H1 (cell line): ENCODE results near the gene ZNF609. TPM values are rescaled to one million over a fixed set of nuclear protein-coding genes. Genes with fewer than 3 reads are reported as not detected.
A peak's percentile ranks its signal among the peaks of the same experiment; 100 is the strongest.

Experiments
- CTCF ChIA-PET: fragments of 300-600 bp; sonication (Branson Sonifier 250); formaldehyde crosslinking; loops from one replicate; lab custom pipeline; 2021; ENCODE audit not compliant: partially characterized antibody; lab: Charles Lee
- POLR2A ChIA-PET: fragments of 300-600 bp; sonication (Branson Sonifier 250); formaldehyde crosslinking; loops from one replicate; lab custom pipeline; 2021; ENCODE audit warnings: inconsistent platforms; ENCODE audit not compliant: partially characterized antibody; lab: Charles Lee
- DNase-seq, 2 experiments: peaks; one replicate each; pipeline versions ENCODE4 v3.0.0 to v3.0.0-alpha.2; 2010 to 2022; ENCODE audit warnings: low spot score in 2 of 2, low read depth in 1 of 2, mixed read lengths in 1 of 2
- FAIRE-seq: peaks from 2 replicates; lab custom pipeline; 2011; peaks lifted over from hg19 to GRCh38; lab: Jason Lieb, UNC
- H2AFZ ChIP-seq: 2 replicates; pipeline ENCODE4 v1.8.1; 2012; ENCODE audit warnings: low read length, inconsistent platforms
- H2AK5ac ChIP-seq: 2 replicates; pipeline ENCODE4 v1.6.1; 2013; ENCODE audit warnings: low read depth, low read length
- H2BK120ac ChIP-seq: replicated peaks from 2 replicates; pipeline ENCODE3; 2013; ENCODE audit warnings: low read depth, low read length, inconsistent platforms
- H2BK12ac ChIP-seq: 2 replicates; pipeline ENCODE4 v1.6.1; 2013; ENCODE audit warnings: low read depth, low read length
- H2BK15ac ChIP-seq: 2 replicates; pipeline ENCODE4 v1.6.1; 2013; ENCODE audit warnings: low read length
- H2BK20ac ChIP-seq: 2 replicates; pipeline ENCODE4 v1.6.1; 2013; ENCODE audit warnings: low read length
- H2BK5ac ChIP-seq: 2 replicates; pipeline ENCODE4 v1.6.1; 2013; ENCODE audit warnings: low read depth, low read length
- H3K14ac ChIP-seq: 2 replicates; pipeline ENCODE4 v1.6.1; 2013; ENCODE audit warnings: inconsistent platforms; ENCODE audit not compliant: insufficient read length
- H3K18ac ChIP-seq: 2 replicates; pipeline ENCODE4 v1.6.1; 2013; ENCODE audit warnings: low read length; ENCODE audit errors: extremely low read depth
- H3K23ac ChIP-seq: 2 replicates; pipeline ENCODE4 v1.6.1; 2013; ENCODE audit warnings: inconsistent platforms; ENCODE audit not compliant: insufficient read length
- H3K23me2 ChIP-seq: 2 replicates; pipeline ENCODE4 v1.6.1; 2013; ENCODE audit warnings: low read depth, low read length
- H3K27ac ChIP-seq: 2 replicates; pipeline ENCODE4 v1.6.1; 2011; ENCODE audit warnings: low read depth, low read length, inconsistent platforms
- H3K27me3 ChIP-seq, 4 experiments: replicated peaks in 1 of 4; 1 replicate in 1 of 4; 2 replicates in 3 of 4; pipeline versions ENCODE4 v1.6.1 to v1.8.1; 2011 to 2013; ENCODE audit warnings: low read length in 3 of 4, mild to moderate bottlenecking in 3 of 4, inconsistent platforms in 2 of 4, mixed read lengths in 2 of 4, moderate library complexity in 1 of 4; ENCODE audit not compliant: control insufficient read depth in 3 of 4, insufficient read depth in 3 of 4; ENCODE audit errors: extremely low read depth in 1 of 4
- H3K36me3 ChIP-seq, 4 experiments: 2 replicates each; pipeline versions ENCODE4 v1.6.1 to v1.8.1; 2011 to 2013; ENCODE audit warnings: mild to moderate bottlenecking in 4 of 4, low read length in 3 of 4, moderate library complexity in 2 of 4, control low read depth in 1 of 4, inconsistent platforms in 1 of 4; ENCODE audit not compliant: insufficient read depth in 4 of 4, control insufficient read depth in 2 of 4
- H3K4ac ChIP-seq: replicated peaks from 2 replicates; pipeline ENCODE3; 2013; ENCODE audit warnings: low read length, low read depth, mixed read lengths, inconsistent platforms; ENCODE audit not compliant: insufficient read length
- H3K4me1 ChIP-seq, 4 experiments: replicated peaks in 1 of 4; 1 replicate in 1 of 4; 2 replicates in 3 of 4; pipeline versions ENCODE4 v1.6.1 to v1.8.1; 2011 to 2013; ENCODE audit warnings: low read length in 3 of 4, inconsistent platforms in 2 of 4, mixed read lengths in 1 of 4; ENCODE audit not compliant: insufficient read depth in 4 of 4, control insufficient read depth in 3 of 4
- H3K4me2 ChIP-seq, 2 experiments: 2 replicates each; pipeline versions ENCODE4 v1.6.1 to v1.8.1; 2011 to 2013; ENCODE audit warnings: low read depth in 2 of 2, low read length in 2 of 2, control low read depth in 1 of 2, inconsistent platforms in 1 of 2, mild to moderate bottlenecking in 1 of 2; ENCODE audit not compliant: insufficient read depth in 1 of 2
- H3K4me3 ChIP-seq, 4 experiments: fragments of 200-600, 300-600 bp in 1 of 4; sonication (generic), shearing (Covaris generic), sonication (Bioruptor Twin) in 1 of 4; 2 replicates each; pipeline versions ENCODE4 v1.5.1 to v1.8.1; 2011 to 2016; ENCODE audit warnings: low read length in 4 of 4, low read depth in 3 of 4, control low read depth in 2 of 4, inconsistent platforms in 2 of 4, mild to moderate bottlenecking in 2 of 4, mixed read lengths in 1 of 4, moderate library complexity in 1 of 4; ENCODE audit not compliant: insufficient read depth in 2 of 4; ENCODE audit errors: extremely low read depth in 1 of 4
- H3K56ac ChIP-seq: replicated peaks from 2 replicates; pipeline ENCODE3; 2013; ENCODE audit warnings: low read depth, mild to moderate bottlenecking, mixed read lengths, low read length, inconsistent platforms; ENCODE audit not compliant: insufficient read length
- H3K79me1 ChIP-seq: 2 replicates; pipeline ENCODE4 v1.6.1; 2013; ENCODE audit warnings: low read depth, low read length, control low read depth
- H3K79me2 ChIP-seq, 2 experiments: 2 replicates each; pipeline versions ENCODE4 v1.6.1 to v1.8.1; 2012 to 2013; ENCODE audit warnings: low read length in 2 of 2, mild to moderate bottlenecking in 2 of 2, inconsistent platforms in 1 of 2; ENCODE audit not compliant: insufficient read depth in 2 of 2, control insufficient read depth in 1 of 2
- H3K9ac ChIP-seq, 4 experiments: replicated peaks in 1 of 4; 1 replicate in 1 of 4; 2 replicates in 3 of 4; pipeline versions ENCODE4 v1.6.1 to v1.8.1; 2011 to 2013; ENCODE audit warnings: low read depth in 3 of 4, low read length in 3 of 4, control low read depth in 2 of 4, mild to moderate bottlenecking in 2 of 4, moderate library complexity in 2 of 4, inconsistent platforms in 1 of 4; ENCODE audit errors: extremely low read depth in 1 of 4
- H3K9me3 ChIP-seq, 2 experiments: 2 replicates each; pipeline versions ENCODE4 v1.6.1 to v1.8.1; 2012 to 2013; ENCODE audit warnings: mild to moderate bottlenecking in 2 of 2, moderate library complexity in 2 of 2, control low read depth in 1 of 2, inconsistent platforms in 1 of 2, low read depth in 1 of 2, low read length in 1 of 2, mixed read lengths in 1 of 2; ENCODE audit not compliant: insufficient read depth in 2 of 2
- H4K20me1 ChIP-seq, 2 experiments: replicated peaks in 1 of 2; 2 replicates each; pipeline versions ENCODE3 to v1.8.1; 2011 to 2013; ENCODE audit warnings: inconsistent platforms in 2 of 2, low read length in 2 of 2, mild to moderate bottlenecking in 1 of 2; ENCODE audit not compliant: insufficient read depth in 2 of 2, control insufficient read depth in 1 of 2
- H4K5ac ChIP-seq: 2 replicates; pipeline ENCODE4 v1.6.1; 2013; ENCODE audit warnings: low read length, low read depth, mixed read lengths, inconsistent platforms; ENCODE audit not compliant: insufficient read length
- H4K8ac ChIP-seq: 2 replicates; pipeline ENCODE4 v1.8.0; 2013; ENCODE audit warnings: mild to moderate bottlenecking, moderate library complexity, low read length, inconsistent platforms; ENCODE audit not compliant: insufficient read depth; ENCODE audit errors: extremely low read depth
- H4K91ac ChIP-seq: replicated peaks from 2 replicates; pipeline ENCODE3; 2013; ENCODE audit warnings: low read length, mixed read lengths, inconsistent platforms; ENCODE audit not compliant: insufficient read length
- KDM1A ChIP-seq: fragments of 200-600, 300-600 bp; sonication (generic); IDR thresholded peaks from 2 replicates; pipeline ENCODE4 v1.7.1; 2016; ENCODE audit warnings: mild to moderate bottlenecking, low read length, borderline replicate concordance
- USF2 ChIP-seq: IDR thresholded peaks from 2 replicates; pipeline ENCODE4 v1.6.1; 2011; ENCODE audit warnings: low read length, improper control_type of control experiment
- WGBS, 2 experiments: shearing (Covaris generic) in 1 of 2; methylation state at CpG; one replicate each; pipeline versions ENCODE4 v1.1.6 to v1.1.7; 2013 to 2015; ENCODE audit warnings: low lambda C conversion rate in 2 of 2, mixed read lengths in 2 of 2, inconsistent platforms in 1 of 2, low coverage in 1 of 2, missing lambda C conversion rate in 1 of 2; ENCODE audit not compliant: insufficient replicate concordance in 2 of 2, insufficient coverage in 1 of 2, insufficient read length in 1 of 2; ENCODE audit errors: extremely low coverage in 1 of 2, missing lambda C conversion rate in 1 of 2; 5-methylcytosine and 5-hydroxymethylcytosine counted together
- polyA plus RNA-seq, 7 experiments: library from polyadenylated mRNA; depleted of rRNA in 3 of 7; stranded (reverse) in 5 of 7; unstranded in 2 of 7; fragments of >200 nt in 5 of 7; fragments of 200-250 nt in 2 of 7; gene quantifications; 1 replicate in 5 of 7; 2 replicates in 1 of 7; 4 replicates in 1 of 7; pipeline versions ENCODE4 v1.2.1 to v1.2.3, GENCODE V29; 2011 to 2013; ENCODE audit warnings: missing spikeins in 2 of 7, mixed read lengths in 2 of 7
- total RNA-seq: library from RNA; stranded (reverse); fragmentation: NEBNext Ultra II Directional; extraction: Animal tissue kit (Norgen Biotek cat#: 25700); gene quantifications from 2 replicates; pipeline ENCODE4 v1.2.1, GENCODE V29; 2021

ZNF609 gene
- total and polyA plus RNA-seq, 2 of the 8 experiments (the other 6 are each of a cell fraction or from before 2014, with no cell fraction given): 15.5 to 47.8 TPM

- Histone ChIP-seq H3K23me2 (no peaks in the 10 kb centered on the region), H2BK15ac (no peak overlapping the region), H2BK5ac (no peak overlapping the region), H3K14ac (no peak overlapping the region), H4K8ac (no peak overlapping the region), H3K4me1 (no peaks in the 10 kb centered on the region), H2BK12ac (no peak overlapping the region), H2AK5ac (no peak overlapping the region), H4K91ac (no peak overlapping the region), H3K4ac (no peak overlapping the region), H2AFZ (no peak overlapping the region), H3K79me1 (no peaks in the 10 kb centered on the region), H3K79me2 (no peaks in the 10 kb centered on the region), H4K20me1 (no peaks in the 10 kb centered on the region), H3K18ac (no peak overlapping the region), H3K36me3 (peaks cover 11 to 38% (median 27%) of the 10 kb centered on the region in 4 experiments), H4K5ac (no peak overlapping the region), H3K23ac (no peak overlapping the region), H3K4me2 (no peak overlapping the region), H2BK120ac (no peak overlapping the region), H3K27ac (no peak overlapping the region), H3K4me3 (no peak overlapping the region), H3K56ac (no peak overlapping the region), H3K9ac (no peak overlapping the region), H3K27me3 (no peaks in the 10 kb centered on the region), H2BK20ac (no peak overlapping the region), H3K9me3 (no peaks in the 10 kb centered on the region)
- FAIRE-seq (no peak), DNase-seq (no peak)
- POLR2A ChIA-PET: interaction anchor here (39.0 to 59.2 kb wide), 2 partner anchors 7 to 18 kb away, joined by 1192 read pairs; no protein-coding TSS in a partner anchor
- CTCF ChIA-PET: interaction anchor here (0.7 to 5.9 kb wide), 4 partner anchors 16 to 777 kb away, joined by 3 to 28 read pairs (median 4); no protein-coding TSS in a partner anchor
- 89% methylated on average over 2 of the region's 2 CpGs; no CpG with 5 or more reads in 1 of the 2 experiments for WGBS, 2 experiments
- TF ChIP-seq USF2: no peak
- peak; percentile 12; the same call in 1 of the 2 replicates for TF ChIP-seq KDM1A
Observed at GRCh38 chr15:64712353-64712752, 252.0 kb downstream of the ZNF609 start.
